ENCODE data around the gene HOXA3. TPM values are rescaled to one million over a fixed set of nuclear protein-coding genes. Genes with fewer than 3 reads are reported as not detected.

Gene HOXA3
- total RNA-seq, 1 donor from 2014 or later = not detected

DNA sequence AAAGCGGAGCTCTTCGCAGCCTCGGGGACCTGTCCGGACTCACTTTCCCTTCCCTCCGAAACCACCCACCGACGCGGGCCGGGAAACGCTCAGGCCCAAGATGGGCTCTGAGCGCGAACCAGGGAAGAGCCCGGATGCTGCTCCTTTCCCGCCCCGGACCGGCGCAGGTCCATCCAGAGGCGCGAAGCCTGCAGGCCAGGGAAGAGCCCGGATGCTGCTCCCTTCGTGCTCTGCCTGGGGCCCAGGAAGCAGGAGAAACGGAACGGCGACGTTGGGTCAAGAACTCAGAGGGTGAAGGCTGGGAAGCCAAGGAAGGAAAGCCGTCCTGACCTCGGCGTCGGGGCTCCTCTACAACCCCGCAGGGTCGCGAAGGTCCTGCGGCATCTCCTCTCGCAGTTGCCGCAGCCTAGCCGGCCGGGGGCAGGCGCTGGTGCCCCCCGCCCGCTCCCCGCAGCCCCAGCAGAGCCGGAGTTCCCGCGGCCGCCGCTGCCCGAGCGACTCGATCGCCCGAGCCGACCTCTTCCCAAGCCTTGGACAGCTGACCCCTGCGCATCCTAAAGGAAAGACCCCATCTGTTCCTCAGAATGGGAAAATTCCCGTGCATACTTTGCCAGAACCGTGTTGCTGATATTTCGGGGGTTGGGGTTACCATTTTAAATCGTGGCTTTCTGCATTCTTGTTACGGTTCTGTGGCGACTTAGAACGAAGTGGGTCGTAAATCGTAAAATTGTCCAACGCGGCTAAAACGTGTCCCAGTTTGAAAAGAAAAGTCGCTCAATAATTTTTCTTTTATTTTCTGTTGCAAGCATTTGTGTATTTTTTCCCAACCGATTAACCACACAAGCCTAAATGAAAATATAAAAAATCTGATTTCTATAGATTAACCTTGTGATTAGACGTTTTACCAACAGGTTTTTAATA lies 64.1 kb downstream of the HOXA3 start:
- no peak for DNase-seq

GRCh38 chr7:27083646-27084045 lies 68.7 kb downstream of the HOXA3 start:
- no peak for DNase-seq

DNA sequence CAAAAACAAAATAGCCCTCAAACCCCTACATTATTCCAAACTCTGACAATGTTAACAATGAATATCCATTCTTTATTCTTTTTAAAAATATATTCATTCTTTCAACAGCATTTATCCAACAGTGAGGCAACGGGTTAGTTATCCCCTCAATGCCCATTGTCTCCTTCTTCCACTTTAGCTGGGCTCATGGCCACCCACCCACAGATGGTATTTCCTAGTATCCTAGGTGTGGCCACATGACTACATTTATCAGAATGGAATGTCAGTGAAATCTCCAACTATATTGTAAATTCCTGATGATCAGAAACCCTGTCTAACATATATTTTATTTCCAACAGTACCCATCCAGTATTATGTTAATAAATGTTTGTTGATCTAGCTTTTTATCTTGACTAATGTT lies 70.2 kb downstream of the HOXA3 start:
- no peak for DNase-seq

- DNase-seq = no peak
These were observed 71.4 kb downstream of the HOXA3 start for GRCh38 chr7:27080844-27081436.

GRCh38 chr7:27079234-27079975 lies 73.0 kb downstream of the HOXA3 start:
- DNase-seq = no peak

DNA sequence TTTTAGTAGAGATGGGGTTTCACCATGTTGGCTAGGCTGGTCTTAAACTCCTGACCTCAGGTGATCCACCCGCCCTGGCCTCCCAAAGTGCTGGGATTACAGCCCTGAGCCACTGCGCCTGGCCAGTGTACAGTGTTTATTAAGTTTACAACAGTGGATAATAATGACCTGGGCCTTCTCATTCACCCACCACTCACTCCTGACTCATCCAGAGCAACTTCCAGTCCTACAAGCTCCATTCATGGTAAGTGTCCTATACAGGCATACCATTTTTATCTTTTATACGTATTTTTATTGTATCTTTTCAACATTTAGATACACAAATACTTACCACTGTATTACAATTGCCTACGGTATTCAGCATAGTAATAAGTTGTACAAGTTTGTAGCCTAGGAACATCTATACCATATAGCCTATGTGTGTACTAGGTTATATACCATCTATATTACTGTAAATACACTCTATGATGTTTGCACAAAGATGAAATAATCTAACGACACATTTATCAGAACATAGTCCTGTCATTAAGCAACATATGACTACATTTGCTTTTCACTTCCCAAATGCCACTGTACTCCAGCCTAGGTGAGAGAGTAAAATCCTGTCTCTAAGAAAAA lies 73.7 kb downstream of the HOXA3 start:
- no peak for DNase-seq

- no peak for DNase-seq
These were observed 79.3 kb downstream of the HOXA3 start for GRCh38 chr7:27073076-27073475.

GRCh38 chr7:27071622-27072390 lies 80.6 kb downstream of the HOXA3 start:
- no peak for DNase-seq

DNA sequence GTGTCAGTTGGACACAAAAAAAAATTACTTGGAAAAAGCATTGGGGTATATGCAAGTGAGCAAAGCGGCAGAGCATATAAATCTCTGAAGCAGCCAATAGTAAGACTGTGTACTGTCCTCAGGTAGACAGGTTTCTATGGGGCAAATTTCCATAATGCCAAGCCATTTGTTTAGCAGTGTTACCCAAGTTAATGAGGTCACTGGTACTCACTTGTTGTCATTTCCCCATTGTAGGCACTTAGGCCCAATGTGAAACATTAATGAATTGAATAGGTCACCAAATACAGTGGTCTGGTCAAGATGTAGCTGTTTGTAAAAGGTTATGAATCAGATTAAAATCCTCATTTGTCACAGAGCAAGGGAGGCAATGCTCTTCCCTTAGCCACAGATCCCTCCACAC lies 84.1 kb downstream of the HOXA3 start:
- DNase-seq = no peak

DNA sequence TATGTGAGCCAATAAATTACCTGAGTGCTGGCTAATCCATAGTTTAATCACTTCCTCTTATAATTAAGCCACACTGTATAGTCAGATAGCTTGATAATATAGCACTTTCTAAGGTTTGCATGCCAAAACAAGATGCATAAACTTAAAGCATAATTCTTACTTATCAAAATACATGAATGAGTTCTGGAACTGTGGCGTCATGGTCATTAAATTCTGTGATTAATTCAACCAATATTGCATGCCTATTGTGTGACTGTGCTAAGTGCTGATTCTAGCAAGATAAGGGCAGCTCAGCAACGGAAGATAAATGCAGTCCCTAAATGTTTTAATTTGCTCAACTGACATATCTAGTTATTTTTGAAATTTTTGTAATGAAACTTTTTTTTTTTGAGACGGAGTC lies 86.2 kb downstream of the HOXA3 start:
- DNase-seq = no peak

DNA sequence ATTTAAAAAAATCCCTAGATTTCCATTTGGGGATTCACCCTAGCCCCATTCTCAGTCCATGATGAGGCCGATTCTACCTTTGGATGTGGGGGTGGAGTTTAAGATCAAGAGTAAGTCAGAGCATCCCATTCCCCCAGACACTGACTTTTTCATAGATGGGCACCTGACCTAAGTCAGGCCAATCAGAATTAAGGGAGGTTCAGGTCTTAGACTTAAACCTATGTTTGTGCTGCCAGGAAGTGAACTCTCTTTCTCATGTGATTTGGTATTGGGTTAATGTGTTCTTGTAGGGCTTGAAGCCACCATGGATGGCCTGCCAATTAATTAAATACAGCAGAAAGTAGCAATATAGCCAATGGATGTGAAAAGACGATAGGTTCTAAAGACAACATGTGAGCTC lies 86.7 kb downstream of the HOXA3 start:
- DNase-seq = no peak

DNA sequence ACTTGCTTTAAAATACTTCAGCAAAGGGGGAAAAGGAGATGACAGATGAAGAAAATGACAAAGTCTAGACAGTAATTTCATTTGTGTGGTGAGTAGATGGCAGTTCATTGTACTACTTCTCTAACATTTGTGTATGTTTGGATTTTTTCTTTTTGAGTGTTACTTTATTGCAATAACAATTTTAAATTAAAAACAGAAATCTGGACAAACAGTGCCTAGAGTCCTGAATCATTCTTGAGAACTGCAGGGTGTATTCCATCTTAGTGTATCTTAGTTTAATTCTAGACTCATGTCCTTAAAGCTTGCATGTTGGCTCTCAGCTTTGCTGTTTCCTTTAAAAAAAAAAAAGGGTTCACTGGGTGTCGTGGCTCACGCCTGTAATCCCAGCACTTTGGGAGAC lies 87.7 kb downstream of the HOXA3 start:
- DNase-seq = no peak

- no peak for DNase-seq
These were observed 88.2 kb downstream of the HOXA3 start for GRCh38 chr7:27064159-27064558.

DNA sequence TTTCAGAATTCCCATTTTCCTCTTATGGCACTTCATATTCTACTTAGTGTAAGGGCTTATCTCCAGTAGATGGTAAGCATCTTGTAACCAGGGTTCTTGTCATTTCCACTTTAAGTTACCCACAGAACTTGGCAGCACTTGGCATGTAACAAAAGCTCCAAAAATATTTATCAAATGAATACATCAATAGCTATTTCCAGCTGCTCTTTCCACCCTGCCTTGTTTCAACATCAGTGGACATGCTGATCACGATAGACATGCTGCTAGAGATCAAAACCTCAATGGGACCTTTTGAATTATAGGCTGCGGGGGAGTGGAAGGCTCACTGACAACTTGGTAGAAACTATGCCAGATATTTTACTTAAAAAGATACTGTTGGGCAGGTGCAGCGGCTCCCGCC lies 89.4 kb downstream of the HOXA3 start:
- DNase-seq = no peak

Small RNA genes lying within 50 kb of the gene (small RNA-seq; reads per million reads assigned to genes)
- gene AC004080.5 (not detected), gene RF01977 (not detected), gene RF02140 (not detected), gene RF02141 (not detected)

Other genes with a start within 250 kb of the HOXA3 start
- not detected for gene HOXA1, start 56.6 kb downstream of the HOXA3 start, total RNA-seq
- gene HOXA2, start 49.9 kb downstream of the HOXA3 start, total RNA-seq = not detected
- not detected for gene HOXA4, start 21.8 kb downstream of the HOXA3 start, total RNA-seq
- gene HOXA5, start 8.9 kb downstream of the HOXA3 start, total RNA-seq = not detected
- gene HOXA6, start 4.8 kb downstream of the HOXA3 start, total RNA-seq = not detected
- gene HOXA7, start 4.1 kb upstream of the HOXA3 start, total RNA-seq = not detected
- gene HOXA9, start 13.0 kb upstream of the HOXA3 start, total RNA-seq = not detected
- gene HOXA10, start 21.7 kb upstream of the HOXA3 start, total RNA-seq = not detected
- gene HOXA11, start 32.6 kb upstream of the HOXA3 start, total RNA-seq = not detected
- not detected for gene HOXA13, start 47.5 kb upstream of the HOXA3 start, total RNA-seq
- gene EVX1, start 90.2 kb upstream of the HOXA3 start, total RNA-seq = not detected